Measurements from ENCODE around the gene CSMD2. TPM values are rescaled to one million over a fixed set of nuclear protein-coding genes. Genes with fewer than 3 reads are reported as not detected.

Gene CSMD2
- total and polyA plus RNA-seq, 2 of the 8 experiments (the other 6 are each of a cell fraction or from before 2014, with no cell fraction given): 7.0 to 14.7 TPM

GRCh38 chr1:33906156-33906555 is 258.9 kb downstream of the CSMD2 start:
- no peak overlapping the region for H3K23ac ChIP-seq (ENCODE audit: insufficient read length)
- H3K27me3 ChIP-seq (replicated peaks in 1 of 4; ENCODE audit: control insufficient read depth in 3 of 4, extremely low read depth in 1 of 4, insufficient read depth in 3 of 4, low read length in 3 of 4): no peaks in the 10 kb centered on the region
- no peak overlapping the region for H3K18ac ChIP-seq (ENCODE audit: extremely low read depth, low read length)
- DNase-seq (ENCODE audit: low read depth in 1 of 2, low spot score in 2 of 2): no peak
- no peak overlapping the region for H3K27ac ChIP-seq (ENCODE audit: low read depth, low read length)
- ChIA-PET CTCF (ENCODE audit: partially characterized antibody) (no interaction called here), POLR2A (ENCODE audit: partially characterized antibody) (no interaction called here)
- no peak overlapping the region for H4K91ac ChIP-seq (replicated peaks; ENCODE audit: insufficient read length, low read length)
- 90% methylated on average over 1 of the region's 1 CpG; no CpG with 5 or more reads in 1 of the 2 experiments for WGBS, 2 experiments (ENCODE audit: extremely low coverage in 1 of 2, insufficient coverage in 1 of 2, insufficient read length in 1 of 2, insufficient replicate concordance in 2 of 2, low coverage in 1 of 2, low lambda C conversion rate in 2 of 2, missing lambda C conversion rate in 1 of 2)
- no peak overlapping the region for H4K8ac ChIP-seq (ENCODE audit: extremely low read depth, insufficient read depth, low read length)
- no peaks in the 10 kb centered on the region for H3K79me1 ChIP-seq (ENCODE audit: low read depth, low read length)
- no peak overlapping the region for H2BK20ac ChIP-seq (ENCODE audit: low read length)
- no peak overlapping the region for H3K14ac ChIP-seq (ENCODE audit: insufficient read length)
- H4K5ac ChIP-seq (ENCODE audit: insufficient read length, low read depth, low read length): no peak overlapping the region
- no peaks in the 10 kb centered on the region for H3K4me1 ChIP-seq (replicated peaks in 1 of 4; ENCODE audit: control insufficient read depth in 3 of 4, insufficient read depth in 4 of 4, low read length in 3 of 4)
- H3K9ac ChIP-seq (replicated peaks in 1 of 4; ENCODE audit: extremely low read depth in 1 of 4, low read depth in 3 of 4, low read length in 3 of 4): no peak overlapping the region
- H3K36me3 ChIP-seq (ENCODE audit: control insufficient read depth in 2 of 4, insufficient read depth in 4 of 4, low read length in 3 of 4): no peaks in the 10 kb centered on the region
- no peaks in the 10 kb centered on the region for H3K23me2 ChIP-seq (ENCODE audit: low read depth, low read length)
- no peak overlapping the region for H2BK12ac ChIP-seq (ENCODE audit: low read depth, low read length)
- no peak overlapping the region for H3K4ac ChIP-seq (replicated peaks; ENCODE audit: insufficient read length, low read depth, low read length)
- FAIRE-seq: no peak
- H3K4me2 ChIP-seq (ENCODE audit: insufficient read depth in 1 of 2, low read depth in 2 of 2, low read length in 2 of 2): no peak overlapping the region
- no peak overlapping the region for H2AFZ ChIP-seq (ENCODE audit: low read length)
- no peaks in the 10 kb centered on the region for H3K79me2 ChIP-seq (ENCODE audit: control insufficient read depth in 1 of 2, insufficient read depth in 2 of 2, low read length in 2 of 2)
- H3K9me3 ChIP-seq (ENCODE audit: insufficient read depth in 2 of 2, low read depth in 1 of 2, low read length in 1 of 2): no peaks in the 10 kb centered on the region
- no peak overlapping the region for H2BK5ac ChIP-seq (ENCODE audit: low read depth, low read length)
- no peak overlapping the region for H2BK120ac ChIP-seq (replicated peaks; ENCODE audit: low read depth, low read length)
- H2BK15ac ChIP-seq (ENCODE audit: low read length): no peak overlapping the region
- no peak overlapping the region for H3K56ac ChIP-seq (replicated peaks; ENCODE audit: insufficient read length, low read depth, low read length)
- H3K4me3 ChIP-seq (ENCODE audit: extremely low read depth in 1 of 4, insufficient read depth in 2 of 4, low read depth in 3 of 4, low read length in 4 of 4): no peak overlapping the region
- no peaks in the 10 kb centered on the region for H4K20me1 ChIP-seq (replicated peaks in 1 of 2; ENCODE audit: control insufficient read depth in 1 of 2, insufficient read depth in 2 of 2, low read length in 2 of 2)
- H2AK5ac ChIP-seq (ENCODE audit: low read depth, low read length): no peak overlapping the region
- TF ChIP-seq YY1 (IDR thresholded peaks at IDR 0.05; ENCODE audit: low read depth, low read length) (no peak), EGR1 (IDR thresholded peaks at IDR 0.05; ENCODE audit: borderline replicate concordance, low read depth, low read length) (no peak), RFX5 (IDR thresholded peaks at IDR 0.05; ENCODE audit: borderline replicate concordance, low read depth, low read length) (no peak), TBP (IDR thresholded peaks at IDR 0.05; ENCODE audit: low read depth, low read length) (no peak), GABPA (IDR thresholded peaks at IDR 0.05; ENCODE audit: borderline replicate concordance, insufficient read depth, low read length) (no peak), CBX5 (IDR thresholded peaks at IDR 0.05; ENCODE audit: low read depth, low read length) (no peak), KDM4A (IDR thresholded peaks at IDR 0.05; ENCODE audit: low read depth, low read length, severe bottlenecking) (no peak), FOSL1 (IDR thresholded peaks at IDR 0.05; ENCODE audit: insufficient read depth, low read depth, low read length) (no peak), MAFK (IDR thresholded peaks at IDR 0.05; ENCODE audit: low read depth, low read length) (no peak)
- TF ChIP-seq, protein P1, sequence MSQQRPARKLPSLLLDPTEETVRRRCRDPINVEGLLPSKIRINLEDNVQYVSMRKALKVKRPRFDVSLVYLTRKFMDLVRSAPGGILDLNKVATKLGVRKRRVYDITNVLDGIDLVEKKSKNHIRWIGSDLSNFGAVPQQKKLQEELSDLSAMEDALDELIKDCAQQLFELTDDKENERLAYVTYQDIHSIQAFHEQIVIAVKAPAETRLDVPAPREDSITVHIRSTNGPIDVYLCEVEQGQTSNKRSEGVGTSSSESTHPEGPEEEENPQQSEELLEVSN (IDR thresholded peaks at IDR 0.05): no peak
- TF ChIP-seq, protein P2, sequence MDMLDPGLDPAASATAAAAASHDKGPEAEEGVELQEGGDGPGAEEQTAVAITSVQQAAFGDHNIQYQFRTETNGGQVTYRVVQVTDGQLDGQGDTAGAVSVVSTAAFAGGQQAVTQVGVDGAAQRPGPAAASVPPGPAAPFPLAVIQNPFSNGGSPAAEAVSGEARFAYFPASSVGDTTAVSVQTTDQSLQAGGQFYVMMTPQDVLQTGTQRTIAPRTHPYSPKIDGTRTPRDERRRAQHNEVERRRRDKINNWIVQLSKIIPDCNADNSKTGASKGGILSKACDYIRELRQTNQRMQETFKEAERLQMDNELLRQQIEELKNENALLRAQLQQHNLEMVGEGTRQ (IDR thresholded peaks at IDR 0.05; ENCODE audit: low read length): no peak
